ENCODE data around the gene NAV2.

DNA sequence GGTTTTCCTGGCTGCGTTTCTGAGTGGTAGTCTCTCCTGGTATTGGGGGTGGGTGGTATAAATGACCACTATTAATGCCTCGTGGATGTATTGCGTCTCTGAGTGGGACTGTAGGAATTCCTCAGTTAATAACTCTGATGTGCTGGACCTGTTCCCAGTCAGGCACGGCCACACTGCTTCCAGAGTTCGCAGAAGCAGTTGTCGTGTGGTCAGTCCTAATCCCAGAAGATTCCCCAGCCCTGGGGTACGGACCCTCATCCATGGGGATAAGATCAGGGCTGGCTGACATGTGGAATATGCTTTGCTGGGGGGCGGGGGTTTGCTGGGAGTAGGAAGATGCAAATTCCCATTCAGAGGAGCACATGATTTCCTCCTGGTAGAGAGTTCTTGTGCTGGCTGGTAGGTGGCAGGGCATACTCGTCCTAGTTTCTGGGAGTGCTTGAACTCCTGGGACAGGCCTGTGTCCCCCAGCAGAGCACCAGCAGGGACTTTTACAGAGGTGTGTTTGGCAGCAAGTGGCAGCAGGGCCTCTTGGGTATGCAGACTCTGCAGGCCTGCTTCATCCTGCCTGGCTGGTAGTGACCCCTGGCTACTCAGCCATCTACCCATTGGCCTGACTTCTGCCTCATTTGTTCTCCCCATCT lies 157.4 kb downstream of the NAV2 start:
- TF ChIP-seq CTCF (IDR thresholded peaks at IDR 0.05): no peak
- TF ChIP-seq POLR2A (IDR thresholded peaks at IDR 0.05): no peak
